ENCODE measurements around the gene DCTPP1.
"Not testable (repeated sequence)": the region's sequence is repeated elsewhere in the genome, so short reads cannot be mapped to it uniquely, and the experiment has no call there.

Gene DCTPP1

DNA sequence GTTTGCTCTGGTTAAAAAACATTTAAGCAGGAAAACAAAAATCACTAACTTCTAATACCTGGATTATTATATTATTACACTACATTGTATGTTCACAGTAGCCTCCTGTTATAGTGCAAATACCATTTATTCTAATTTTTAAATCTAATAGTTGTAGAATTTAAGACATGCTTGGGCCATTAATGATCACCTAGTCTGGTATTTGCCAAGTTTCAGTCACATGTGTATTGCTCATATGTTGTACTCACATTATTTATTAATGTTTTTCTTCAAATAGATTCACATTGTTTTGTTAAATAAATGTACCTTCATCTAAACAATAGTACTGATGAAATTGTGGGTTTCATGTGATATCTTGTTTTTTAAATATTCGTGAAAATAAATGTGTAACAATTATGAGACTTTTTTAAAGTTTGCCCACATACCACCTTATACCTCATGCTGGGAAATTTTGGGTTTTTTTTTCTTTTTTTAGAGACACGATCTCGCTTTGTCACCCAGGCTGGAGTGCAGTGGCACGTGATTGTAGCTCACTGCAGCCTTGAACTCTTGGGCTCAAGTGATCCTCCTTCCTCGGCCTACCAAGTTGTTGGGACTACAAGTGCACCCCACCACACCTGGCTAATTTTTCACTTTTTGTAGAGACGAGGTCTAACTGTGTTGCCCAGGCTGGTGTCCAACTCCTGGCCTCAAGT, 16.6 kb downstream of the DCTPP1 start:
- no peak for DNase-seq (ENCODE audit: low read depth)

DNA sequence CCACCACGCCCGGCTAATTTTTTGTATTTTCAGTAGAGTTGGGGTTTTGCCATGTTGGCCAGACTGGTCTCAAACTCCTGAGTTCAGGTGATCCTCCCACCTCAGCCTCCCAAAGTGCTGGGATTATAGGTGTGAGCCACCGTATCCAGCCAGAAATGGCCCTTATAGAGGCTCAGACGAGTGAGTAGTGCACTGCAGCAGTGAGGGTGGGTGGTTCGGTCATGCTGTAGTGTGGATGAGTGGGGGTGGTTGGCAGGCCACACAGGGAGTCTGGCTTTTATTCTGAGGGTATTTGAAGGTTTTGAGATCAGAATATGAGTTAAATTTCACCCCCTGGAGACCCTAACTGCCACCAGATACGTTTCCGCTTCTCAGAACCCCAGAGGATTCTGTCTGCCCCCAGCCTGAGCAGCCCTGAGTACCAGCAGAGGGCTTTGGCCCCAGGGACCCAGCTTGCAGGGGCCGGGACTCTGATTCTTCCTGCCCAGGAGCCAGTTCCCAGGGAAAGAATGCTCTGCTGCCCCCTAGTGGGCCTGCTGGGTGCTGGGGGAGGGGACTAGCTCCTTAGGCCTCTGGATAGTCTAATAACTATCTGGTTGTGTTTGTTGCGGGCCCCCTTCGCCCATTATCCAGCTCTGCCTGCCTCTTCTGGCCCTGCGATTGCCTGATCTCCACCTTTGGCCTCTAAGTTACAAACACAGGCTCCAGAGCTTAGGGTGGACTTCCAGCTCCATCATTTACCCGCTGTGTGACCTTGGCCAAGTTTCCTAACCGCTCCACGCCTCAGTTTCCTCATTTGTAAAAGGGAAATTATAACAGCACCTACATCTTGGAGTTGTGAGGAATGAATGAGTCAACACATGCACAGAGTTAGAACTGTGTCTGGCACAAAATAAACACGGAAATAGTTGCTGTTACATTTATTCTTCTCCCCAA, 20.4 kb downstream of the DCTPP1 start:
- DNase-seq (ENCODE audit: low read depth) = no peak

DNA sequence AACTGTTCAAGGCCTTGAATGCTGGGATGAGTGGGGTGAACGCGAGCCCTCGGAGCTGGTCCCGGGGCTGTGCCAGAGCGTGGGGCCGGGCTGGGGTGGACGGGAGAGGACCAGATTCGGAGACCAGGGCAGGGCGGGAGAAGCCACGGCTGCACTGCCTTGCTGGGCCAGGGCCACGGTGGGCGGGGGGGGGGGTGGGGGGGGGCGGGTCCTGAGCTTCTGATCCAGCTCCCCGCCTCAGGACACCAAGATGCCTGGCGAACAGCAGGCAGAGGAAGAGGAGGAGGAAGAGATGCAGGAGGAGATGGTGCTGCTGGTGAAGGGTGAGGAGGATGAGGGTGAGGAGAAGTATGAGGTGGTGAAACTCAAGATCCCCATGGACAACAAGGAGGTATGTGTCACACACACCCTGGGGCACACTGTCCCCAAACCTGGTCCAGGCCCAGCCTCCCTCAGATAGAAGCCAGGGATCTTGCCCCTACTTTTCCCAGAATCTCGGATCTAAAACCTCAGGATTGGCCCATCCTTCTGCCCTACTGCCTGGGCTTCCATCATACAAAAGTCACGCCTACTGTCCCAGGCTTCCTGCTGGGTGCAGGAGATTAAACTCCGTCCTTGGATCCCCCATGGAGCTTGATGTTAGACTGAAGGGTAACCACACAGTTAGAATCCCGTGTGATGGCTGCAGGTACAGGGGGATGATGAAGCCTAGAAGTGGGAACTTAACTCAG, 21.9 kb downstream of the DCTPP1 start:
- DNase-seq (ENCODE audit: low read depth) = no peak

DNA sequence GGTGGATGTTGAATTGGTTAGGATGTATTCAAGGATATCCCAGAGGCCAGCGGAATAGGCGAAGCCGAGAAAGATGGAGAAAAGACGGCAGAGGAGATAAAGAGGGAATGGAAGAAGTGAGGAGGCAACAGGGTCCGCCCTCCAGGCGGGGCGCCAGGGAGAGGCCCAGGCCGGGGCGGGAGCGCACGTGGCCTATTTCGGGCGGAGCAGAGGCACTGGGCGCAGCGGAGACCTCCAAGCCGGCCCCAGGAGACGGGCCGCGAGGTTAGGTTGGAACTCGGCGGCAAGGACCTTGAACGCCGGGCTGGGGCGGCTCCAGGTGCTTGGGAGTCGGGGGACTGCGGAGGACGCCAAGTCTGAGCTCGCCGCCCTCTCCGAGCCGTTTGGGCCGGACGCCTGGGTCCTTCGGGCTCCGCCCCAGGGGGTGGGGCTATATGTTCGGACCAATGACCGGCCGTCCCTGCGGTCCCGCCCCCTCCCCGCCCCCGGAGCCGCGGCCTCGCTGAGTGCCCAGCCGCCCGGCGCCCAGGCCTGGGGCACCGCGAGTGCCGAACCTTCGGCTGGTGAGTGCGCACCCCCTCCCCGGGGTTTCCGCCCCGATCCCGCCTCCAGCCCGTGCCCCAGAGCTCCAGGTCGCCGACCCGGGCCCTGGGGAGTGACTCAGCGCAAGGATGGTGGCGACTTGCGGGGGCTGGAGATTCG, 22.6 kb downstream of the DCTPP1 start, which contains the start of gene ZNF771:
ZNF771 (plus strand) TSS at position 505 of the 702 bp plus-strand sequence. CDS start 448 bp downstream, outside the sequence.
- no peak for DNase-seq (ENCODE audit: low read depth)

DNA sequence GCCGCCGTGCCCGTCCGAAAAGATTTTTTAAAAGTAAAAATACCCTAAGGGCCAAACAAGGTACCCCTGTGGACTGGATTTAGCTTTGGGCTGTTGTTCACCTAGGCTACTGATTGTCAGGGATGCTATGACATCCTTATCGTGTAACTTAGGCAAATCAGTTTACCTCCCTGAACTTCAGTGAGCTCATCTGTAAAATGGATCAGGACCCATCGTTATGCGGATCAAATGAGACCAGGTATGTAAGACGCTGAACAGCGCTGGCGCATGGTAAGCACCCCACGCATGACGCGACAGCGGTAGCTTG, 23.1 kb downstream of the DCTPP1 start:
- DNase-seq (ENCODE audit: low read depth) = no peak

DNA sequence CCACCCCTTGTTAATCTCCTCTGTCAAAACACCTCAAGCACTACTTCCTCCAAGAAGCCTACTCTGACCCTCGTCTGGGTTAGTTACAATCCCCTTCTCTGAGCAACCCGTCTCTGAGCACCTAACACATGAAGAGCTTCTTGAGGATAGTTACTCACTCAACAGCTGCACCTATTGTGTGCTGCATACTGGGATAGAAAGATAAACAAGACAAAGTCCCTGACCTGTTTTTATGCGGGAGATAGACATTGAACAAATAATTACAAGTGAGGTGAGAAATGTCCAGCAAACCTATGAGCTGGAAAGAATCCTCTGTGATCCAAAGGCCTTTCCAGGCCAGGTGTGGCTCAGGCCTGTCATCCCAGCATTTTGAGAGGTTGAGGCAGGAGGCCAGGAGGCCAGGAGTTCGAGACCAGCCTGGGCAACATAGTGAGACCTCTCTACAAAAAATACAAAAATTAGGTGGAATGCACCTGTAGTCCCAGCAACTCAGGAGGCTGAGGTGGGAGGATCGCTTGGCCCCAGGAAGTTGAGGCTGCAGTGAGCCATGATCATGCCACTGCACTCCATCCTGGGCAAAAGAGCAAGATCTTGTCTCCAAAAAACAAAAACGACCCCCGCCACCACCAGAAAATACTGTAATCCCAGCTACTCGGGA, 27.9 kb downstream of the DCTPP1 start:
- no peak for DNase-seq (ENCODE audit: low read depth)

DNA sequence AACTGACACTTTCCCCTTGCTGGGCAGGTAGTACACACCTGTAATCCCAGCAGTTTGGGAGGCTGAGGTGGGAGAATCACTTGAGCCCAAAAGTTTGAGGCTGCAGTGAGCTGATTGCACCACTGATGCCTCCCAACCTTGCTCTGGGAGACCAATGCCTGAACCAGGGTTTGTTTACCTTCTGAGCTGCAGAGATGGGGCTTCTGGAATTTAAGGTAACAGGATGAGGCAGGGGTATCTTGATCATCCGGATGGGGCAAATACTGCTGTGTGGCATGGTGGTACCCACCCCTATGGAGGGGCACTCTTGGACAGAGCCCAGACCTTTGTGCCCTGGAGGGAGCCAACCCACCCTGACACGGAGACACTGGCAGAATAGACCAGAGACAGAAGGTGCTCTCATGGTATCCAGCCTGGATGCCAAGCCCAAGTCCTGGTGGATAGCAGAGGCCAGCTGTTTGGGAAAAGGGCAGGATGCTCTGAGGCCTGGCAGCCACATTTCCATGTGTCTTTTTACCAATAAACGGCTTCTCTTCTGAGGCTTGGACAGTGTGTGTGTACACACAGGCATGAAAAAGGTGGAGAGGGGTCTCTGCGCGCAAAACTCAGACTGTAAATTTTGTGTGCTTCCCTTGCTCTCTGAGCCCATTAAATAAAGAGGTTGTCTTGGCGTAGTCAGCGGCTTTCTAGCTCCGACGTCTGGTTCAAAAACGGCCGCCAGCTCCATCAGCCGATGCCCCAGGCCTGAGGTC, 30.2 kb downstream of the DCTPP1 start:
- no peak for DNase-seq (ENCODE audit: low read depth)

DNA sequence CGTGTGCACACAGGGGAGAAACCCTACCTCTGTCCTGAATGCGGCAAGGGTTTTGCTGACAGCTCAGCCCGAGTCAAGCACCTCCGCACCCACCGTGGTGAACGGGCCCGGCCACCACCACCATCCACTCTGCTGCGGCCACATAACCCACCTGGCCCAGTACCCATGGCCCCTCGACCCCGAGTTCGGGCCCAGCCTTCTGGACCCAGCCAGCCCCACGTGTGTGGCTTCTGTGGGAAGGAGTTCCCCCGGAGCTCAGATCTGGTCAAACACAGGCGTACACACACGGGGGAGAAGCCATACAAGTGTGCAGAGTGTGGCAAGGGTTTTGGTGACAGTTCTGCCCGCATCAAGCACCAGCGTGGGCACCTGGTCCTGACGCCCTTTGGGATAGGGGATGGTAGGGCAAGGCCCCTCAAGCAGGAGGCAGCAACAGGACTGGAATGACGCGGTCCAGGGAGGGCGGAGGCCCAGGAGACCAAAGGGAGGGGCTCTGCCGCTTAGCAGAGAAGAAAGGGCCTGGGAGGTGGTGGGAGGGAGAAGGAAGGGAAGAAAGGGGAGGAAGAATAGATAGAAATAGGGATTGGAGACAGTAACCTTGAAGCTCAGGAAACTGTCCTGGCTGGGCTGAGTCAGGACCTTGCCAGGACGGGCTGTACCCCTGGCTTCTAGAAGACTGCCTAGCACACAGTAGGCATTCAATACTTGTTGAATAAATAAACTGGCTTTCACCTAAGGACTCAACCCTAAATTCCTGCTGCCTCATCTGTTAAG, 31.0 kb downstream of the DCTPP1 start:
- DNase-seq (ENCODE audit: low read depth) = no peak

DNA sequence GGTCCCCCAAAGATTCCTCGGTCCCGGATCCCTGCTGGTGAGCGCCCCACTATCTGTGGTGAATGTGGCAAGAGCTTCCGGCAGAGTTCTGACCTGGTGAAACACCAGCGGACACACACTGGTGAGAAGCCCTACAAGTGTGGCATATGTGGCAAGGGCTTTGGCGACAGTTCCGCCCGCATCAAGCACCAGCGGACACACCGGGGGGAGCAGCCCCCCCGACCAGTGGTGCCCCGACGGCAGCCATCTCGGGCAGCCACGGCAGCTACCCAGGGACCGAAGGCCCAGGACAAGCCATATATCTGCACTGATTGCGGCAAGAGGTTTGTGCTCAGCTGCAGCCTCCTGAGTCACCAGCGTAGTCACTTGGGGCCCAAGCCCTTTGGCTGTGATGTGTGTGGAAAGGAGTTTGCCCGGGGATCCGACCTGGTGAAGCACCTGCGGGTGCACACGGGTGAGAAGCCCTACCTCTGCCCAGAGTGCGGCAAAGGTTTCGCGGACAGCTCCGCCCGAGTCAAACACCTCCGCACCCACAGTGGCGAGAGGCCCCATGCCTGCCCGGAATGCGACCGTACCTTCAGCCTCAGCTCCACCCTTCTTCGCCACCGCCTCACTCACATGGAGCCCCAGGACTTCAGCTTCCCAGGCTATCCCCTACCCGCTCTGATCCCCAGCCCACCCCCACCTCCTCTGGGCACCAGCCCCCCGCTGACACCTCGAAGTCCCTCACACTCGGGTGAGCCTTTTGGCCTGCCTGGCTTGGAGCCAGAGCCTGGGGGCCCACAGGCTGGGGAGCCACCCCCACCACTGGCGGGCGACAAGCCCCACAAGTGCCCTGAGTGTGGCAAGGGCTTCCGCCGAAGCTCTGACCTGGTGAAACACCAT, 31.8 kb downstream of the DCTPP1 start:
- no peak for DNase-seq (ENCODE audit: low read depth)

DNA sequence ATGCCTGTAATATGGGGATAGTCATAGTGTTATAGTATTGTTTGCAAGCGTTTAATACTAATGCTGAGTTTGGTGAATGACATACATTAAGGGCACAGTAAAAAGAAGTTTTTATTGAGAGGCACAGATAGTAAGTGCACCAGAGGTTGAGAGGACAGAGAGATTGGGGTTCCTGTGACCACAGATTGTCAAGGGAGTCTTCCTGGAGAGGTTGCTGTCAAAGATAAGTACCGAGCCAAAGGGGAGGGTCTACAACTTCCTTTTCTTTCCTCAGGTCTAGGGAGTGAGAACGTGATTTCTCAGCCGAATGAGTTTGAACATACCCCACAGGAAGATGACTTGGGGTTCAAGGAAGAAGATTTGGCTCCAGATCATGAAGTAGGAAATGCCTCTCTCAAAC, 32.8 kb downstream of the DCTPP1 start:
- DNase-seq (ENCODE audit: low read depth) = no peak

DNA sequence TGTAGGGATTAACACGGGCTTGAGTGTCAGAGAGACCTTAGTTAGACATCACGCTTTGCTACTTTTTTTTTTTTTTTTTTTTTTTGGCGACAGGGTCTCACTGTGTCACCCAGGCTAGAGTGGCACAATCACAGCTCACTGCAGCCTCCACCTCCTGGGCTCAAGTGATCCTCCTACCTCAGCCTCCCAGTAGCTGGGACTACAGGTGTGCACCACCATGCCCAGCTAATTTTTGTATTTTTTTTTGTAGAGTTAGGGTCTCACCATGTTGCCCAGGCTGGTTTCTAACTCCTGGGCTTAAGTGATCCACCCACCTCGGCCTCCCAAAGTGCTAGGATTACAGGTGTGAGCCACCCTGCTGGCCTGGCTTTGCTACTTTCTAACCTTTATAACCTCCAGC, 33.2 kb downstream of the DCTPP1 start:
- DNase-seq (ENCODE audit: low read depth) = not testable (repeated sequence)

DNA sequence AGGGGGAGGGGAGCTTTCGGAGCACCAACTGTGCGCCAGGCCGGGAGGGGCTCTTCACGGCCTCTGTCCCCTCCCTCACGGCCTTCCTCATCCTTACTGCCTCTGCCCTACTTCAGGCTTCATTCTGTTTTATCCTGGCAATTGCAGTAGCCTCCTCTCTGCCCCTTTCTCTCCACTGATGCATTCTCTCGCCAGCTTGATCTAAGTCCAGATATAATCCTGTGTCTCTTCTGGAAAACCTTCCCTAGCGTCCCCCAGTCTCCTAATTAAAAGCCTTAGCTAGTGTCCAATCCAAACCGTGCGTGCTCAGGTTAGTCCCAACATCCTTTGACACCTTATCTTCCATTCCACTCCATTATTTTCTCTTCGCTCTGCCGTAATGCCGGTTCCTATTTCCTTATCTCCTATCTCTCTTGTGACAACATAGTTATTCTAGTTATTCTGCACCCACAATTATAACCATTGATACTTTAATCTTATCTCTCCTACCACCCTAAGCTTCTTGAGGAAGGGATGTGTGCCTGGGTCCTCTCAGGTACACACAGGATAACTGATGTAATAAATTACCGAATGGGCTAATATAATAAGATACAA, 33.7 kb downstream of the DCTPP1 start:
- DNase-seq (ENCODE audit: low read depth) = no peak

DNA sequence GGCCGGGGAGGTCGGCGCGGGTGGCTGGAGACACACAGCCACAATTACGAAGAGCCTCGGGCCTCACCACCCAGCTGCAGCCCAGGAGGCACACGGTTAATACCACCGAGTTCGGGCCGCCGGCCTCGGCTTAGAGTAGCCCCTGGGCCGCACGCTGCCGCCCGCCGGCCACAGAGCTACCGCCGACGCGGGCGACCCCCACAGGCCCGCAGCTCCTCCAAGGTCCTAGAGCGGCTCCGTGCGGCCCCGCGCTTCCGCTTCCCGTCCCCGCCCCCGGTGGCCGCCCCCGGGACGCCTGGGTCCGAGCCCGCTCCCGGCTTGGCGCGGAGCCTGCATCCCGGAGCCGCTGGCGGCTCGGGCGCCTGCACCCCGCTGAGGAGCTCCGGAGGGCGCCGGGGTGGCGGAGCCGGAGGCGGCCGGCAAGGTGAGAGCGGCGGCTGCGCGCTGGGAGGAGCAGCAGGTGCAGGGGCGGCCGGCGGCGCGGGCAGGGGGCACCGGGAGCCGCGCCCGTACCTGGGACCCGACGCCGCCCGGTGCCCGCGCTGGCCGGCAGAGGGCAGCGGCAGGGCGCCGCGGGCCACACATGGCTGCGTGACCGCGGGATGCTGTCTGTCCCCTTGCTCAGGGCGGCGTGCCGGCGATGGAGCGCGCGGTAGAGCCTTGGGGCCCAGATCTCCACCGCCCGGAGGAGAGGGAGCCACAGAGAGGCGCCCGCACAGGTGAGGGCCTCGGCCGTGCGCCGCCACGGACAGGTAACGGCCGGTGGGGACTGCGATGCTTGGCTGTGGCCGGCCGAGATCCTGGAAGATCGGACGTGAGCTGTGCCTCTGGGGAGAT, 34.5 kb downstream of the DCTPP1 start, which contains the start of gene ZNF48:
ZNF48 (plus strand) TSS at position 266 of the 837 bp plus-strand sequence; CDS start at position 641, 375 bp downstream.
- no peak for DNase-seq (ENCODE audit: low read depth)

DNA sequence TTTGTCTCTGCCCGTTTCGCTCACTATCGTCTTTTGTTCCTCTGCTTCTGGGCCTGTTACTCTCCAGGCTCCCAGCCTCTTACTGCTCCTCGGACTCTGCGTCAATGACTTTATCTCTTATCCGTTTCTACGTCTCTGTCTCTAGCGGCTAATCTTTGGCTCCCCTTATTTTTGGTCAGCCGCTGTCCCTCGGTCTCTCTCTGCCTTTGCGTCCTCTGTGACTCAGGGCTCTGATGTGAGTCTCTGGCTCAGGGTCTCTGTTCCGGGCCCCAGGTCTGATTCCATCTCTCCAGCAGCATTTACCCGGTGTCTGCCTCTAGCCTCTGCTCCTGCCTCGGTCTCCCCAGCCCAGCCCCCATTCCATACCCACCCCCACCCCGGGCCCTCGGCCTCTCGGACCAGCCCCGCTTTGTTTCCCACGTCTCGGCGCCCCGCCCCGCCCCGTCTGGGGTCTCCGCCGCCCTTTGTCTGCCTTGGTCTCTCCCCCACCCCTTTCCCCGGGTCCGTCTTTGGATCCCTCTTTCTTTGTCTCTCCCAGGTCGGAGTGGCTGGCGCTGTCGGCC, 35.2 kb downstream of the DCTPP1 start:
- no peak for DNase-seq (ENCODE audit: low read depth)

DNA sequence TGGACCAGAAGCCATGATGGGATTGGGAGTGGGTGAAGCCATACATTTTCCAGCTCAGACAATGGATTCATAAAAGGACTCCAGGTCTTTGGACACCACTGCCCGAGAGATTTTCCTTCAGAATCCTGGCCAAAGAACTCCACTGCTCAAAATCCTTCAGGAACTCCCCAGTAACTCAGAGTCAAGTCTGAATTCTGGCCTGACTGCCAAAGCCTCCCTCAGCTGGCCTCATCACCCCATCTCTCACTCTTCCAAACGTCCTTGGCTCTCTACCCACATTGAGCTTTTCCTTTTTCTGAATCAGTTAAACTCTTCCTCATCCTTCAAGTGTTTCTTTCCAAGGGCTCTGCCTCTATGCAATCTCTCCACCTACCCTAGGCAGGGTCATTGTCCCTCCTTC, 46.3 kb downstream of the DCTPP1 start:
- no peak for DNase-seq (ENCODE audit: low read depth)

DNA sequence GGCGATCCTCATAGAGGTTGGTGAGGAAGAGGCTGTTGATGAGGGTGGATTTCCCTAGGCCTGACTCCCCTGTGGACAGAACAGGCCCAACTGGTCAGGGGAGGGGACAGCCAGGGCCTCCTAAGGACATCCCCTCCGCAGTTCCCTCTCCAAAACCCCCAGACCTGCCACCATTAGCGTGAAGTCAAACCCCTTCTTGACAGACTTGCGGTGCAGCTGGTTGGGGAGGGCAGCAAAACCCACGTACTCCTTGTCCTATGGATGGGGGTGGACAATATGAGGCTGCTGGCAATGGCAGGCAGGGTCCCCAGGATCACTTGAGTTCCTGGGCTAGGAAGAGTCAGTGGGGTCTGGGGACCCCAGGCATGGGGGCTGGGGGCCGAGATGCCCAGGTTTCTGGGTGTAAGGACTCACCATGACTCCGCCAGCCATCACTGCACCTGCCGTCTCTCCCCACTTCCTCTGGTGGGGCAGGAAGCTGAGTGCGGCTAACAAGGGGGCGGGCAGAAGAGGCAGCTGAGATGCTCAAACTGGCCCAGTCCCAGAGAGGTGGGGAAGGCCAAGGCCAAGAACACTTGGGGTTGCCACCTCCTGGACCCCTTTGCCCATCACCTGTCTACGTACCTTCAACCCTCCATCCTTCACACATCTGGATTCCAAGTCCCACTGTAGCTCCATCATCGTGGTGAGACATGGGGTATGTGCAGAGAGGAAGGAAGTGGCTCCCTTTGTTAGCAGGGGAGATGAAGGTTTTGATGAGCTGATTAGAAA, 47.5 kb downstream of the DCTPP1 start, which contains the start of gene SEPTIN1:
SEPTIN1 (minus strand) TSS at position 451 of the 771 bp plus-strand sequence; CDS start at position 432, 19 bp downstream.
- no peak for DNase-seq (ENCODE audit: low read depth)

Data from non-pigmented ciliary epithelial cell (primary cell).